LNCaP clone FGC (cell line): ENCODE measurements around the gene SOX6.
"Not testable (repeated sequence)": the region's sequence is repeated elsewhere in the genome, so short reads cannot be mapped to it uniquely, and the experiment has no call there.

Experiments used
- DNase-seq: peaks from one replicate; pipeline ENCODE4 v3.0.0-alpha.2; 2011; ENCODE audit warnings: low read depth
- H3K4me3 ChIP-seq: 2 replicates; pipeline ENCODE4 v1.5.1; 2011; ENCODE audit warnings: mild to moderate bottlenecking, low read depth, low read length, control low read depth
- CTCF ChIP-seq: IDR thresholded peaks from 2 replicates; pipeline ENCODE4 v1.5.1; 2012; ENCODE audit warnings: mild to moderate bottlenecking; ENCODE audit not compliant: control insufficient read depth, insufficient read depth; ENCODE audit errors: extremely low read depth

The SOX6 gene

GRCh38 chr11:16080688-16081381 lies 275.5 kb downstream of the SOX6 start:
- no peak for DNase-seq
- no peak overlapping the region for H3K4me3 ChIP-seq
- TF ChIP-seq CTCF: no peak

DNA sequence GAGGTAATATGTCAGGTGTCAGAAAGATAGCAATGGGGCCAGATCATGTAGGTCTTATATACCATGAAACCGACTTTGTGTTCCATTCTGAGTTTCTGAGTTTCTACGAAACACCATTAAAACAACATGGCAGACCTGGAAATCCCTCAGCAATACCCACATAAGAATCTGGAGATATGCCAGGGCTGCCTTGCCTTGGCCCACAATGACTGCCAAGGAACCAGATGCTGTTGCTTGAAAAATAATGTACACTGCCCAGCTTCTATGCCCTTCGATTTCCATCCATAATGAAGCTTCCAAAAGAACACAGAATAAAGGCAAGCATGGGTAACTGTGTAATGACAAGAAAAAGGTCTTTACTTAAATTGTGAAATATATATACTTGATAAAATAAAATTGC lies 277.4 kb downstream of the SOX6 start:
- no peak for DNase-seq
- no peak for TF ChIP-seq CTCF
- no peak overlapping the region for H3K4me3 ChIP-seq

GRCh38 chr11:16070573-16070972 lies 285.8 kb downstream of the SOX6 start:
- TF ChIP-seq CTCF: no peak
- no peak overlapping the region for H3K4me3 ChIP-seq
- DNase-seq: no peak

DNA sequence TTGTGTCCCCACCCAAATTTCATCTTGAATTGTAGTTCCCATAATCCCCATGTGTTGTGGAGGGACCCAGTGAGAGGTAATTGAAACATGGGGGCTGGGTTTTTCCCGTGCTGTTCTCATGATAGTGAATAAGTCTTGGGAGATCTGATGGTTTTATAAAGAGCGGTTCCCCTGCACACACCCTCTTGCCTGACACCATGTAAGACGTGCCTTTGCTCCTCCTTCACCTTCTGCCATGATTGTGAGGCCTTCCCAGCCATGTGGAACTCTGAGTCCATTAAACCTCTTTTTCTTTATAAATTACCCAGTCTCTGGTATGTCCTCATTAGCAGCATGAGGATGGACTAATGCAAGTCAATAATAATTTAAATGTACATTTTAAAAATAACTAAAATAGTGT lies 289.1 kb downstream of the SOX6 start:
- DNase-seq, H3K4me3 ChIP-seq: not testable (repeated sequence)

DNA sequence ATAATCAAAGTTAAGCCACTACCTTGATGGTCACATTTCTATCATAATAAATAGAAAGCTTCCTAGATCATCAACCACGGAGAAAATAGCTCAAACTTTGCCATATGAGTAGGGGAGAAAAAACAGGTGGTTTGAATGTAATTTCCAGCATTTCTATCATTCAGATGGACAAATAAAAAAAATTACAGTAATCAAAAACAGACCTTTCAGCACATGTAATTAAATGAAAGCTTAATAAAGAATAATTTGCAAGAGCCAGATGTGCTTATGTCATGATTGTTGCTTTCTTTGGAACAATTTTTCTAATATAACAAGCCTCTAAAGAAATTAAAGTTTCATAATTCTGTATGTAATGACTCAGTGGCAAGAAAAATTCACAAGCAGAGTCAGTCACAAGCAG lies 297.0 kb downstream of the SOX6 start:
- no peak for DNase-seq
- no peak overlapping the region for H3K4me3 ChIP-seq
- no peak for TF ChIP-seq CTCF

- H3K4me3 ChIP-seq: no peak overlapping the region
- TF ChIP-seq CTCF: no peak
- DNase-seq: no peak
Observed at GRCh38 chr11:16058671-16059070, 297.7 kb downstream of the SOX6 start.

- no peak for DNase-seq
- H3K4me3 ChIP-seq: no peak overlapping the region
- TF ChIP-seq CTCF: no peak
Observed at GRCh38 chr11:16052750-16053149, 303.6 kb downstream of the SOX6 start.
